ENCODE results near the gene SLC24A4. TPM values are rescaled to one million over a fixed set of nuclear protein-coding genes. Genes with fewer than 3 reads are reported as not detected.
A peak's percentile ranks its signal among the peaks of the same experiment; 100 is the strongest.

The SLC24A4 gene
- total and polyA plus RNA-seq, 5 donors from 2014 or later, result 0.91 TPM; not detected in 4

DNA sequence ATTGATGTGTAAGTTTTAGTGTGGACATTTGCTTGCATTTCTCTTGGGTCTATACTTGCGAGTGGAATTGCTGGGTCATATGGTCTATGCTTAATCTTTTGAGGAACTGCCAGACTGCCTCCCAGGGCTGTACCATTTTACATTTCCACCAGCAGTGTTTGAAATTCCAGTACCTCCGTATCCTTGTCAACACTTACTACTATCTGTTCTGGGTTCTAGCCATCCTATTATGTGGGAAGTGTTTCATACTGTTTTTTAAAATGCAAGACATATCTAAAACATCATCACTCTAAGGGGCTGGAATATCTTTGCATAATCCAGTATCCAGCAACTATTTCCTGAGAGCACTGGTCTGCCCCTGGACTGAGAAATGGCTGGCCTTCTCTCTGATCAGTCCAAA, 110.4 kb downstream of the SLC24A4 start:
- H3K27ac Mint-ChIP-seq, result no peak overlapping the region
- Histone ChIP-seq H3K36me3 (ENCODE audit: control insufficient read depth, insufficient read depth, low read length) (no peaks in the 10 kb centered on the region), H3K4me1 (ENCODE audit: control insufficient read depth, insufficient read depth, low read length, poor library complexity, severe bottlenecking) (no peaks in the 10 kb centered on the region), H3K27ac (ENCODE audit: insufficient read depth, low read length, poor library complexity, severe bottlenecking) (no peak overlapping the region), H3K4me3 (ENCODE audit: low read depth, low read length) (no peak overlapping the region), H3K9me3 (ENCODE audit: control insufficient read depth in 2 of 2, low read length in 2 of 2) (no peaks in the 10 kb centered on the region), H3K27me3 (ENCODE audit: control insufficient read depth, insufficient read depth, low read length) (no peaks in the 10 kb centered on the region)
- DNase-seq (no peak), ATAC-seq (ENCODE audit: low read depth in 2 of 2) (no peak)
- H3K9me3 Mint-ChIP-seq, result peaks cover 0 to 10% (median 1%) of the 10 kb centered on the region in 7 donors
- no peaks in the 10 kb centered on the region for H3K36me3 Mint-ChIP-seq
- no peaks in the 10 kb centered on the region for H3K4me1 Mint-ChIP-seq
- H3K27me3 Mint-ChIP-seq, result peaks cover 20% of the 10 kb centered on the region
- H3K4me3 Mint-ChIP-seq, result no peak overlapping the region

DNA sequence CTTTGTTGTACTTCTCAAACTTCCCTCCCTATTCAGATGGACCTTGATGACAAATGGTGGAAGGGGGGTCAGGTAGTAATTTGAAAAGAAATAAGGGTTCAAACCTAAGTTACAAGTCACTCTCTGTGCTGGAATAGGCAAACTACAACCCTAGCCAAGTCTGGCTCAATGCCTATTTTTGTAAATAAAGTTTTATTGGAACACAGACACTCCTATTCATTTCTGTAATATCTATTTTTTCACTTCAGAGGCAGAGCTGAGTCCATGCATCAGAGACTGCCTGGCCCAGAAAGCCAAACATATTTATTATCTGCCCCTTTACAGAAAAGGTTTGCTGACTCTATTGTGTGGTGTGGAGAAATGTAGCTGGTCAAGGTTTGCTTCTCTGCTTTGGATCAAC, 112.2 kb downstream of the SLC24A4 start:
- H3K4me1 ChIP-seq (ENCODE audit: control insufficient read depth, insufficient read depth, low read length, poor library complexity, severe bottlenecking), result no peaks in the 10 kb centered on the region
- H3K27me3 ChIP-seq (ENCODE audit: control insufficient read depth, insufficient read depth, low read length), result no peaks in the 10 kb centered on the region
- Mint-ChIP-seq H3K27ac (no peak overlapping the region), H3K4me1 (no peaks in the 10 kb centered on the region), H3K9me3 (peaks cover 0 to 9% (median 2%) of the 10 kb centered on the region in 7 donors), H3K36me3 (no peaks in the 10 kb centered on the region), H3K4me3 (no peak overlapping the region), H3K27me3 (peaks cover 20% of the 10 kb centered on the region)
- H3K36me3 ChIP-seq (ENCODE audit: control insufficient read depth, insufficient read depth, low read length), result no peaks in the 10 kb centered on the region
- no peak overlapping the region for H3K27ac ChIP-seq (ENCODE audit: insufficient read depth, low read length, poor library complexity, severe bottlenecking)
- ATAC-seq (ENCODE audit: low read depth in 2 of 2), result no peak
- no peak overlapping the region for H3K4me3 ChIP-seq (ENCODE audit: low read depth, low read length)
- DNase-seq, result no peak
- no peaks in the 10 kb centered on the region for H3K9me3 ChIP-seq (ENCODE audit: control insufficient read depth in 2 of 2, low read length in 2 of 2)

DNA sequence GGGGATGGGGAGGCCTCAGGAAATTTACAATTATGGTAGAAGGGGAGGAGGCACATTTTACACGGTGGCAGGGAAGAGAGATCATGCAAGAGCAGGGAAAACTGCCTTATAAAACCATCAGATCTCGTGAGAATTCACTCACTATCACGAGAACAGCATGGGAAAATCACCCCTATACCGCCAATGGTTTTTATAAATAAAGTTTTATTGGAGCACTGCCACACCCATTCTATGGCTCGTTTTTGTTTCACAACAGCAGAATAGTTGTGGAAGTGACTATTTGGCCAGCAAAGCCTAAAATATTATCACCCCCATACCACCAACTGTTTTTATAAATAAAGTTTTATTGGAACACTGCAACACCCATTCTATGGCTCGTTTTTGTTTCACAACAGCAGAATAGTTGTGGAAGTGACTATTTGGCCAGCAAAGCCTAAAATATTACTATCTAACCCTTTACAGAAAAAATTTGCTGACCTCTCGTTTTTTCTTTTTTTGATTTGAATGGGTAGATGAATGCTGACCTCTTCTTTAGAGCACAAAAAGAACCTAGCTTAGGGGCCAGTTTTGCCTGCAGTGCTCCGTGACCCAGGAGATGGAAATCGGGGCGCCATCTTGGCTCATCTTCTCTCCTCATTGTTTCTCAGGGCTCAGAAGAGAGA, 113.3 kb downstream of the SLC24A4 start:
- H3K36me3 ChIP-seq (ENCODE audit: control insufficient read depth, insufficient read depth, low read length), result no peaks in the 10 kb centered on the region
- peaks cover 0 to 8% (median 2%) of the 10 kb centered on the region in 7 donors for H3K9me3 Mint-ChIP-seq
- H3K27me3 ChIP-seq (ENCODE audit: control insufficient read depth, insufficient read depth, low read length), result no peaks in the 10 kb centered on the region

DNA sequence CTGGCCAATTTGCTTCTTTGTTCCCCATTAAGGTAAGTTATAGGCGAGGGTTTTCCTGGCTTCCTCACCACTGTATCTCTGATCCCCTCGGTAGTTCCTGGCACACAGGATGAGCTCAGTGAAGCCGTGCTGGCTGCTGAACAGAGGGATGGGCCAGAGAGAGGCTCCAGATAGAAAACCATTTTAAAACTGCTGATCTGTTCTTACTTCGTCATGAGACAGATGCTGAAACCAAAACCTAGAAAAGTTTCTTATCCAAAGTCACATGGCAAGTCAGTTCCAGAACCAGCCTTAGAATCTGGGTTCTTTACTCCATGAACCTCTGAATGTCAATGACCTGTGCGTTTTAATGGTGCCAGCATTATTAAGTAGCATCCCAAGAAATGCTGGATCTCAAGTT, 114.3 kb downstream of the SLC24A4 start:
- ATAC-seq (ENCODE audit: low read depth in 2 of 2) (no peak), DNase-seq (no peak)
- H3K4me3 Mint-ChIP-seq, result no peak overlapping the region
- no peaks in the 10 kb centered on the region for H3K4me1 ChIP-seq (ENCODE audit: control insufficient read depth, insufficient read depth, low read length, poor library complexity, severe bottlenecking)
- H3K4me3 ChIP-seq (ENCODE audit: low read depth, low read length), result no peak overlapping the region
- no peaks in the 10 kb centered on the region for H3K36me3 Mint-ChIP-seq
- H3K36me3 ChIP-seq (ENCODE audit: control insufficient read depth, insufficient read depth, low read length), result no peaks in the 10 kb centered on the region
- no peak overlapping the region for H3K27ac ChIP-seq (ENCODE audit: insufficient read depth, low read length, poor library complexity, severe bottlenecking)
- no peaks in the 10 kb centered on the region for H3K4me1 Mint-ChIP-seq
- H3K27me3 Mint-ChIP-seq, result peaks cover 20% of the 10 kb centered on the region
- no peaks in the 10 kb centered on the region for H3K27me3 ChIP-seq (ENCODE audit: control insufficient read depth, insufficient read depth, low read length)
- H3K27ac Mint-ChIP-seq, result no peak overlapping the region
- peaks cover 0 to 10% (median 2%) of the 10 kb centered on the region in 7 donors for H3K9me3 Mint-ChIP-seq
- no peaks in the 10 kb centered on the region for H3K9me3 ChIP-seq (ENCODE audit: control insufficient read depth in 2 of 2, low read length in 2 of 2)

More for the DNA sequence above, 113.3 kb downstream of the SLC24A4 start:
- DNase-seq (no peak), ATAC-seq (ENCODE audit: low read depth in 2 of 2) (no peak)
- Mint-ChIP-seq H3K4me1 (no peaks in the 10 kb centered on the region), H3K36me3 (no peaks in the 10 kb centered on the region), H3K27ac (no peak overlapping the region), H3K27me3 (peaks cover 20% of the 10 kb centered on the region), H3K4me3 (no peak overlapping the region)
- Histone ChIP-seq H3K4me1 (ENCODE audit: control insufficient read depth, insufficient read depth, low read length, poor library complexity, severe bottlenecking) (no peaks in the 10 kb centered on the region), H3K27ac (ENCODE audit: insufficient read depth, low read length, poor library complexity, severe bottlenecking) (no peak overlapping the region), H3K4me3 (ENCODE audit: low read depth, low read length) (no peak overlapping the region), H3K9me3 (ENCODE audit: control insufficient read depth in 2 of 2, low read length in 2 of 2) (no peaks in the 10 kb centered on the region)

DNA sequence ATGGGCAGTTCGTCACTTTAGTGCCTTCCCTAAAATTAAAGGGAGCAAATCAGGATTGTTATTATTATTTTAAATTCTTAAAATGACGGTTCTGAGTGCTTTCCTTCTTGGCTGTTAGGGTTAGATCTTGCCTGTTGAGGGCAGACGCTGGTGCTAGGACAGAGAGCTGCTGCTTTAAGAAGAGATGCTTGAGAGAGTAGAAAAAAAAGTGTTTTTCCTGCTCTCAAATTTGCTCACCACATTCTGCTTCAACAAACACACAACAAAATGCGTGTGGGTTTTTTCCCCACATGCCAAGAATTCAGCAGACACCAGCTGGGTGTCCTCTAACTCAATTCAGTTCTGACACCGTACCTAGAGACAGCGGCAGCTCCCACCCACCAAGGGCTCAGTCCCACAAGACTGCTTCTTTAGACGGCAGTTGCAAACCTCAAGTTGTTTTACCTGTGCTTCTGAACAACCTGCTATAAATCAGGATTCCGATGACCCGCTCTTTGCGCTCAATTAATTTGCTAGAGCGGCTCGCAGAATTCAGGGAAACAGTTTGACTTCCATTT, 114.8 kb downstream of the SLC24A4 start:
- Histone ChIP-seq H3K9me3 (ENCODE audit: control insufficient read depth in 2 of 2, low read length in 2 of 2) (no peaks in the 10 kb centered on the region), H3K27ac (ENCODE audit: insufficient read depth, low read length, poor library complexity, severe bottlenecking) (no peak overlapping the region), H3K4me1 (ENCODE audit: control insufficient read depth, insufficient read depth, low read length, poor library complexity, severe bottlenecking) (no peaks in the 10 kb centered on the region), H3K4me3 (ENCODE audit: low read depth, low read length) (no peak overlapping the region), H3K36me3 (ENCODE audit: control insufficient read depth, insufficient read depth, low read length) (no peaks in the 10 kb centered on the region), H3K27me3 (ENCODE audit: control insufficient read depth, insufficient read depth, low read length) (no peaks in the 10 kb centered on the region)
- Mint-ChIP-seq H3K27me3 (peaks cover 20% of the 10 kb centered on the region), H3K27ac (no peak overlapping the region), H3K4me3 (no peak overlapping the region), H3K9me3 (peaks cover 0 to 10% (median 2%) of the 10 kb centered on the region in 7 donors), H3K36me3 (no peaks in the 10 kb centered on the region), H3K4me1 (no peaks in the 10 kb centered on the region)
- no peak for ATAC-seq (ENCODE audit: low read depth in 2 of 2)
- DNase-seq, result no peak

DNA sequence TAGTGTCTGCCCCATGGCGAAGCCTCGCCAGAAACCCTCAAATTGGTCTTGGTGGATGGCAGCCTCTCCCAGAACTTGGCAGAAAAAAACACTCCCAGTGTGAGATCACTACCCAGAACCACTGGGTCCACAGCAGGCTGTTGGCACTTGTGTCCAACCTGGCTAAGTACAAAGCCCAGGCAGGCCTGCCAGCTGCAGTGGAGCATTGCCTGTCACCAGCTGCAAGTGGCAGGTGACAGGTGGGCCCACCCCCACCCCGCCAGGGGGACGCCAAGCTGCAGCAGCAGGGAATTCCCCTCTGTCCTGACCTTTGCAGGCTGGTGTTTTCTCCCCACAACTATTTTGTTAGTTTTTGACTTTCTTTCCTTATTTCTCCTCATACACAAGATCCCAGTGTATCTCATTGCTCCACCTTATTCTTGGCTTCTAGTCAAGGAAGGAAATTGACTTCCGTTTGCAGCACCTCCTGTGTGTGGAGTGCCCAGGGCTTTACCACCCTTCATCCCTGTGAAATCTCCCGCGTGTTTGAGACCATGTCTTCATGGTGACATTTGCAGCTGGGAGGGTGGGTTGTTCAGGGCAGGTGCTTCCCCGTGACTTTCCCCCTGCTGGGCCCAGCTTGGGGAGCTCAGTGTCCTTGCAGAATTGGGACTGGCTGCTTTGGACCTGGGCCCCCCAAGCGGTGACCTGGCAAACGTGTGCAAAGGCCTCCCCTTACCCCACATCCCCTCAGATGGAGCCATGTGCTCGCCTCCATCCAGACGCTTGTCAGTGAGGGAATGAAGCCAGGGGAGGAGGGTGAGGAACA, 116.8 kb downstream of the SLC24A4 start:
- H3K36me3 Mint-ChIP-seq, result no peaks in the 10 kb centered on the region
- H3K4me3 ChIP-seq (ENCODE audit: low read depth, low read length), result no peak overlapping the region
- DNase-seq (no peak), ATAC-seq (ENCODE audit: low read depth in 2 of 2) (no peak)
- H3K9me3 Mint-ChIP-seq, result peaks cover 0 to 10% (median 0%) of the 10 kb centered on the region in 7 donors
- H3K36me3 ChIP-seq (ENCODE audit: control insufficient read depth, insufficient read depth, low read length), result no peaks in the 10 kb centered on the region
- no peak overlapping the region for H3K27ac Mint-ChIP-seq
- no peak overlapping the region for H3K27ac ChIP-seq (ENCODE audit: insufficient read depth, low read length, poor library complexity, severe bottlenecking)
- H3K27me3 ChIP-seq (ENCODE audit: control insufficient read depth, insufficient read depth, low read length), result no peaks in the 10 kb centered on the region
- no peaks in the 10 kb centered on the region for H3K4me1 ChIP-seq (ENCODE audit: control insufficient read depth, insufficient read depth, low read length, poor library complexity, severe bottlenecking)
- H3K4me3 Mint-ChIP-seq, result no peak overlapping the region
- no peaks in the 10 kb centered on the region for H3K4me1 Mint-ChIP-seq
- peaks cover 13% of the 10 kb centered on the region for H3K27me3 Mint-ChIP-seq
- no peaks in the 10 kb centered on the region for H3K9me3 ChIP-seq (ENCODE audit: control insufficient read depth in 2 of 2, low read length in 2 of 2)

DNA sequence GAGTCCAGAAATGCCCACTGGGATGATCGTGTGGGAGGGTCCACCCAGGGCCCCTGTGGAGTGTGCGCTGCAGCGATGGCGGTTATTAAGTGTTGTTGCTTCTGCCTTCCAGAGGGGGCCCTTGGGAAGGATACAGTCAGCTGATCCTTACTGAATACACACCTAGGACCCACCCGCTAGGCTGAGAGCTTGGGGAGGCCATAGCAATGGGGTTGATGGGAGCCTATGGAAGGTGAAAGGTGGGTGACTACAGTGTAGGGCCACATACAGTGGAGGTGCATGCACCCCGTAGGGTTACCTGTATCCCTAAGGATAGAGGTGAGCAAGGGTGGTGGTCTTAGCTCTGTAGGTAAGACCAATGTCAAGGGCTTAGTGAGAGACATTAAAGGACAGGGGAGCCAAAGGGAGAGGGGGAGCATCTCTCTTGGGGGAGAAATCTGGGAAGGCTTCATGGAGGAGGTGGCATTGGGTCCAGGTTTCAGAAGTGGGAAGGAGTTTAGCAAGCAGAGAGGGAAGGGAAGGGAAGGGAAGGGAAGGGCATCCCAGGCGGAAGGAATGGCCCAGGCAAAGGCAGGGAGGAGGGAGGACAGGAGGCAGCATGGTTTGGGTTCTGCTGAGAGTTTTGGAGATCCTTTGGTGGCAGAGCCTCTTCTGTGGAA, 117.5 kb downstream of the SLC24A4 start:
- Histone ChIP-seq H3K36me3 (ENCODE audit: control insufficient read depth, insufficient read depth, low read length) (no peaks in the 10 kb centered on the region), H3K27ac (ENCODE audit: insufficient read depth, low read length, poor library complexity, severe bottlenecking) (no peak overlapping the region), H3K27me3 (ENCODE audit: control insufficient read depth, insufficient read depth, low read length) (no peaks in the 10 kb centered on the region), H3K9me3 (ENCODE audit: control insufficient read depth in 2 of 2, low read length in 2 of 2) (no peaks in the 10 kb centered on the region), H3K4me3 (ENCODE audit: low read depth, low read length) (no peak overlapping the region), H3K4me1 (ENCODE audit: control insufficient read depth, insufficient read depth, low read length, poor library complexity, severe bottlenecking) (no peaks in the 10 kb centered on the region)
- peak overlapping the region in 2 of 3 donors; percentile 46 to 71 for H3K27ac Mint-ChIP-seq
- no peak overlapping the region for H3K4me3 Mint-ChIP-seq
- H3K36me3 Mint-ChIP-seq, result no peaks in the 10 kb centered on the region
- no peaks in the 10 kb centered on the region for H3K4me1 Mint-ChIP-seq
- peaks cover 0 to 10% (median 0%) of the 10 kb centered on the region in 7 donors for H3K9me3 Mint-ChIP-seq
- ATAC-seq (ENCODE audit: low read depth in 2 of 2) (no peak), DNase-seq (no peak)
- H3K27me3 Mint-ChIP-seq, result peaks cover 13% of the 10 kb centered on the region
